GM12875 (cell line): ENCODE results near the gene ARIH2.

Experiments used
- H3K4me3 ChIP-seq: one replicate; pipeline ENCODE4 v1.5.1; 2011; ENCODE audit warnings: low read depth, low read length, control low read depth
- TF ChIP-seq, protein P1 (sequence below): IDR thresholded peaks from 2 replicates; pipeline ENCODE4 v1.5.1; 2011; ENCODE audit warnings: low read depth, mild to moderate bottlenecking, control low read depth, inconsistent platforms, low read length, moderate library complexity, borderline replicate concordance; ENCODE audit not compliant: insufficient read depth

The ARIH2 gene

DNA sequence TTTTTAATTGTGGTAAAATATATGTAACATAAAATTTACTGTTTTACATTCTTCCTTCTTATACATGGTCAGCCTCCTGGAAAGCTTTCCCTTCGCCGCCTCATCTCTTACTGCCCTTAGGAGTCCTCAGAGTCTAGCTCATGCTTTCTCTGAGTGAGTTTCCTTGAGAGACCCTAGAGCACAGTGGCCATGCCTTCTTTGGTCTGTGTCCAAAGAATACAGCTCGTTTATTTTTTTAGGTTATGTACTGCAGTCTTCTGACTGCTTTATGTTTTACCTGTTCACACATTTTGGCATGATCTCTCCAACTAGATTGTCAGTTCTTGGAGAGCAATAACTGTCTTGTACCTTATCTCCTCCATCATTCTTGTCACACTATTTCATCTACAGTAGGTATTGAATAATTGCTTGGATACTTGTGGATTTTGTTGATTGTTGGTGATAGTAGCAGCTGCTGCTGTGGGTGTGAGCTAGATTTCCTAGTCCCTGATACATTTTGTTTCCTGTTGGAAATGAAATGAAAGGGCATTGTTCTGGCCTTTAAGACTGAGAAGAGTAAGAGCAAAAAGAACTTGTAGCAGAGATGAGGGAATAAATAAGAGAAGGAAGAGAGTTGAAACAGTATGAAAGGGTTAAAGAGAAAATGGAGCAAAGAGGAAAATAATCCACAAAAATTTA lies 10.9 kb downstream of the ARIH2 start:
- TF ChIP-seq, protein P1, sequence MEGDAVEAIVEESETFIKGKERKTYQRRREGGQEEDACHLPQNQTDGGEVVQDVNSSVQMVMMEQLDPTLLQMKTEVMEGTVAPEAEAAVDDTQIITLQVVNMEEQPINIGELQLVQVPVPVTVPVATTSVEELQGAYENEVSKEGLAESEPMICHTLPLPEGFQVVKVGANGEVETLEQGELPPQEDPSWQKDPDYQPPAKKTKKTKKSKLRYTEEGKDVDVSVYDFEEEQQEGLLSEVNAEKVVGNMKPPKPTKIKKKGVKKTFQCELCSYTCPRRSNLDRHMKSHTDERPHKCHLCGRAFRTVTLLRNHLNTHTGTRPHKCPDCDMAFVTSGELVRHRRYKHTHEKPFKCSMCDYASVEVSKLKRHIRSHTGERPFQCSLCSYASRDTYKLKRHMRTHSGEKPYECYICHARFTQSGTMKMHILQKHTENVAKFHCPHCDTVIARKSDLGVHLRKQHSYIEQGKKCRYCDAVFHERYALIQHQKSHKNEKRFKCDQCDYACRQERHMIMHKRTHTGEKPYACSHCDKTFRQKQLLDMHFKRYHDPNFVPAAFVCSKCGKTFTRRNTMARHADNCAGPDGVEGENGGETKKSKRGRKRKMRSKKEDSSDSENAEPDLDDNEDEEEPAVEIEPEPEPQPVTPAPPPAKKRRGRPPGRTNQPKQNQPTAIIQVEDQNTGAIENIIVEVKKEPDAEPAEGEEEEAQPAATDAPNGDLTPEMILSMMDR: no peak
- H3K4me3 ChIP-seq: no peak overlapping the region

DNA sequence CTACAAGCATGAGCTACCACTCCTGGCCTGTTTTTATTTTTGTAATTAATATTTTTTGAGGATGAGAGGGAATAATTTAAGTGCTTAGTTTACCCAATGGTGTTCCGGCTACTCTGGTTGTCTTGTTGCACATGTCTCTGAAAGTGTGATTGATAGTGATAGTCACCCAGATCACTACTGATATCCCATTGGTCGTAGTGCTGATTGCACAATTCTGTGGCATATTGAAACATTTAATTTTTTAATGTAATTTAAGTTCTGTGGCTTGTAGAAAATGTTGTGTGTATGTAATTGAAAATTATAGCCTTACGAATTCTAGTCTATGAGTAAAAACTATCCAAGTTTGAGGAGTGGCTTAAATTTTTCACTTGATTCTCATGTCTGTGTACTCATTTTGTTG lies 11.9 kb downstream of the ARIH2 start:
- H3K4me3 ChIP-seq: no peak overlapping the region
- TF ChIP-seq, protein P1: no peak

DNA sequence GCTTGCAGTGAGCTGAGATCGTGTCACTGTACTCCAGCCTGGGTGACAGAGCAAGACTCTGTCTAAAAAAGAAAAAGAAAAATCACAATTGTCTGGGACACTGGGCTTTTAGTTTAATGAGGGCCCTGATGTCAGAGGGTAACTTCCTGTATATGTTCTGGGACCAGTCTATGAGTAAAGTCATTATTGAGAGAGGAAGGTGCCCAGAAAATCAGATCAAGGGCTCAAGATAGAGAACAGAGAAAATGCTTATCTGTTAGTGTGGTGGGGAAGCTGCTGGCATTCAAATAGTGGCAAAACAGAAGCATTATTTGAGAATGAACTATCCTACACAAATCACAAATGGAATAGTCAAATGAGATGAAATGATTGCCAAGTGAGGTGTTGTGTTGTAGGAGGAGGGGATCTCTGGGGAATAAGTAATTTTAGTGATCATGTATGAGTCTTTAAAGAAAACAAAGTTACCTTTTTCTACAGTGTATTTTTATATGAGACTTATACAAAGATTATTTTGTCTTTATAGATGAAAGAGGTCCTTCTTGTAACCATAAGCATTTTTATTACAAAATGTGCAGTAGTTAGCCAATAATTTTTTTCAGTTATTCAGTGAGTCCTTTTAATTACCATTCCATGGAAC lies 13.4 kb downstream of the ARIH2 start:
- TF ChIP-seq, protein P1: no peak
- H3K4me3 ChIP-seq: no peak overlapping the region

DNA sequence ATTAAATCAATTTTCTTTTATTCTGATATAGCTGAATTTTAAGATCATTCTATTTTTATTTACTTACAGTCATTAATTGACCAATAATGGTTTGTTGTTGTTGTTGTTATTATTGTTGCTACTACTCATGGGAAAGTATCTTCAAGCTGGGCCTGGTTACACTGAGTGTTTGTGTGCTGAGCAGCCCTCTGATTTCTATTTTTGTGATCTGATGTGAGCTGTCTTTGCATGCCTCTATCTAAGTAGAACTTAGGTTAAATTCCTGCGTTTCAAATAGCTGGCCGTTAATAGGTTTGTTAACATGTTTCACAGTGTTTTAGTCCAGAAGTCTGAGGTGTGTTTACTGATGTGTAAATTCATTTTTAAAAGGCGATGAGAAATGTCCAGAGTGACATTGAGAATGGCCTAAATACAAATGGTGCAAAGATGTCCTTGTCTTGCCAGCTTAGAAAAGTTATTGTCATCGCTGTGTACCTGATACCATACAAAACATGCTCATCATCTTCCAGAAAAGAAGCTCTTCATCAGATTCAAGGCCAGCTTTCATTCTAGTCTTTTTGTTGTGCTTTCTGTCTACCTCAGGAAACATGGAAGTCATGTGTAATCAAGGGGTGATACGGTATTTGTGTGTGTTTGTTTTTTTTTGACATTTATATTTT lies 15.8 kb downstream of the ARIH2 start:
- TF ChIP-seq, protein P1: no peak
- H3K4me3 ChIP-seq: no peak overlapping the region

DNA sequence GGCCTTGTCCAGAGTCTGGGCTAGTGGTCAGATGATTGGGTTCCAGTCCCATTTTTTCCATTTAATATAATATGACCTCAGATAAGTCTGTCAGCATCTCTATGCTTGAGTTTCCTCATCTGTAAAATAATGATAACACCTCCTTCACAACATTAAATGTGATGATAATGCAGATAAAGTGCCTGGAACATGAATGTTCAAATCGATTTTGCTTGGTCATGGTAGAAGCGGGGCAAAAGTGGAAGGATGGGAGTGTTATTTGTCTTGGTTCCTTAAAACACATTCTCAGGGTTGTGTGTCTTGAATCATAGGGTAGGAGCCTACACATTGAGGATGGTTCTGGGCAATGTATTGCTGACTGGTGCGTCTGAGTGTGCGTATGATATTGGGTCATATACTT lies 16.9 kb downstream of the ARIH2 start:
- TF ChIP-seq, protein P1: no peak
- no peak overlapping the region for H3K4me3 ChIP-seq

DNA sequence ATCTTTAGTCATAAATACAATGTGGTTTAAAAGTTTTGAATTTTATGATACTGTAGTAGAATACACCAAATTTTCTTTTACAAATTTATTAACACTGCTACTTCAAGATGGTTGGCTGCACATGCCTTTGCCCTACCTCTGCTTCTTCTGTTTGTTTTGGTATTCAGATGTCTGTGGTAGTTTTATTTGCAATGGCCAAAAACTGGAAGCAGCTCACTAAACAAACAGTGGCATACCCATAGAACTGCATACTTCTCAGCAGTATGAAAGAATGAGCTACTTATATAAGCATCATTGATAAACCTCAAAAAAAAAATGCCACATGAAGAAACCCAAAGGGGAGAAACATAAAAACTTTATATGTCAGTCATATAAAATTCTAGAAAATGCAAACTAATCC lies 19.5 kb downstream of the ARIH2 start:
- TF ChIP-seq, protein P1: no peak
- H3K4me3 ChIP-seq: no peak overlapping the region
